H1 (cell line): ENCODE measurements around the gene ELP5. TPM values are rescaled to one million over a fixed set of nuclear protein-coding genes. Genes with fewer than 3 reads are reported as not detected.
A peak's percentile ranks its signal among the peaks of the same experiment; 100 is the strongest.

Experiments used
- CTCF ChIA-PET: fragments of 300-600 bp; sonication (Branson Sonifier 250); formaldehyde crosslinking; loops from one replicate; lab custom pipeline; 2021; ENCODE audit not compliant: partially characterized antibody; lab: Charles Lee
- POLR2A ChIA-PET: fragments of 300-600 bp; sonication (Branson Sonifier 250); formaldehyde crosslinking; loops from one replicate; lab custom pipeline; 2021; ENCODE audit warnings: inconsistent platforms; ENCODE audit not compliant: partially characterized antibody; lab: Charles Lee
- DNase-seq, 2 experiments: peaks; one replicate each; pipeline versions ENCODE4 v3.0.0 to v3.0.0-alpha.2; 2010 to 2022; ENCODE audit warnings: low spot score in 2 of 2, low read depth in 1 of 2, mixed read lengths in 1 of 2
- FAIRE-seq: peaks from 2 replicates; lab custom pipeline; 2011; peaks lifted over from hg19 to GRCh38; lab: Jason Lieb, UNC
- H2AFZ ChIP-seq: 2 replicates; pipeline ENCODE4 v1.8.1; 2012; ENCODE audit warnings: low read length, inconsistent platforms
- H2AK5ac ChIP-seq: 2 replicates; pipeline ENCODE4 v1.6.1; 2013; ENCODE audit warnings: low read depth, low read length
- H2BK120ac ChIP-seq: replicated peaks from 2 replicates; pipeline ENCODE3; 2013; ENCODE audit warnings: low read depth, low read length, inconsistent platforms
- H2BK12ac ChIP-seq: 2 replicates; pipeline ENCODE4 v1.6.1; 2013; ENCODE audit warnings: low read depth, low read length
- H2BK15ac ChIP-seq: 2 replicates; pipeline ENCODE4 v1.6.1; 2013; ENCODE audit warnings: low read length
- H2BK20ac ChIP-seq: 2 replicates; pipeline ENCODE4 v1.6.1; 2013; ENCODE audit warnings: low read length
- H2BK5ac ChIP-seq: 2 replicates; pipeline ENCODE4 v1.6.1; 2013; ENCODE audit warnings: low read depth, low read length
- H3K14ac ChIP-seq: 2 replicates; pipeline ENCODE4 v1.6.1; 2013; ENCODE audit warnings: inconsistent platforms; ENCODE audit not compliant: insufficient read length
- H3K18ac ChIP-seq: 2 replicates; pipeline ENCODE4 v1.6.1; 2013; ENCODE audit warnings: low read length; ENCODE audit errors: extremely low read depth
- H3K23ac ChIP-seq: 2 replicates; pipeline ENCODE4 v1.6.1; 2013; ENCODE audit warnings: inconsistent platforms; ENCODE audit not compliant: insufficient read length
- H3K23me2 ChIP-seq: 2 replicates; pipeline ENCODE4 v1.6.1; 2013; ENCODE audit warnings: low read depth, low read length
- H3K27ac ChIP-seq: 2 replicates; pipeline ENCODE4 v1.6.1; 2011; ENCODE audit warnings: low read depth, low read length, inconsistent platforms
- H3K27me3 ChIP-seq, 4 experiments: replicated peaks in 1 of 4; 1 replicate in 1 of 4; 2 replicates in 3 of 4; pipeline versions ENCODE4 v1.6.1 to v1.8.1; 2011 to 2013; ENCODE audit warnings: low read length in 3 of 4, mild to moderate bottlenecking in 3 of 4, inconsistent platforms in 2 of 4, mixed read lengths in 2 of 4, moderate library complexity in 1 of 4; ENCODE audit not compliant: control insufficient read depth in 3 of 4, insufficient read depth in 3 of 4; ENCODE audit errors: extremely low read depth in 1 of 4
- H3K36me3 ChIP-seq, 4 experiments: 2 replicates each; pipeline versions ENCODE4 v1.6.1 to v1.8.1; 2011 to 2013; ENCODE audit warnings: mild to moderate bottlenecking in 4 of 4, low read length in 3 of 4, moderate library complexity in 2 of 4, control low read depth in 1 of 4, inconsistent platforms in 1 of 4; ENCODE audit not compliant: insufficient read depth in 4 of 4, control insufficient read depth in 2 of 4
- H3K4ac ChIP-seq: replicated peaks from 2 replicates; pipeline ENCODE3; 2013; ENCODE audit warnings: low read length, low read depth, mixed read lengths, inconsistent platforms; ENCODE audit not compliant: insufficient read length
- H3K4me1 ChIP-seq, 4 experiments: replicated peaks in 1 of 4; 1 replicate in 1 of 4; 2 replicates in 3 of 4; pipeline versions ENCODE4 v1.6.1 to v1.8.1; 2011 to 2013; ENCODE audit warnings: low read length in 3 of 4, inconsistent platforms in 2 of 4, mixed read lengths in 1 of 4; ENCODE audit not compliant: insufficient read depth in 4 of 4, control insufficient read depth in 3 of 4
- H3K4me2 ChIP-seq, 2 experiments: 2 replicates each; pipeline versions ENCODE4 v1.6.1 to v1.8.1; 2011 to 2013; ENCODE audit warnings: low read depth in 2 of 2, low read length in 2 of 2, control low read depth in 1 of 2, inconsistent platforms in 1 of 2, mild to moderate bottlenecking in 1 of 2; ENCODE audit not compliant: insufficient read depth in 1 of 2
- H3K4me3 ChIP-seq, 4 experiments: fragments of 200-600, 300-600 bp in 1 of 4; sonication (generic), shearing (Covaris generic), sonication (Bioruptor Twin) in 1 of 4; 2 replicates each; pipeline versions ENCODE4 v1.5.1 to v1.8.1; 2011 to 2016; ENCODE audit warnings: low read length in 4 of 4, low read depth in 3 of 4, control low read depth in 2 of 4, inconsistent platforms in 2 of 4, mild to moderate bottlenecking in 2 of 4, mixed read lengths in 1 of 4, moderate library complexity in 1 of 4; ENCODE audit not compliant: insufficient read depth in 2 of 4; ENCODE audit errors: extremely low read depth in 1 of 4
- H3K56ac ChIP-seq: replicated peaks from 2 replicates; pipeline ENCODE3; 2013; ENCODE audit warnings: low read depth, mild to moderate bottlenecking, mixed read lengths, low read length, inconsistent platforms; ENCODE audit not compliant: insufficient read length
- H3K79me1 ChIP-seq: 2 replicates; pipeline ENCODE4 v1.6.1; 2013; ENCODE audit warnings: low read depth, low read length, control low read depth
- H3K79me2 ChIP-seq, 2 experiments: 2 replicates each; pipeline versions ENCODE4 v1.6.1 to v1.8.1; 2012 to 2013; ENCODE audit warnings: low read length in 2 of 2, mild to moderate bottlenecking in 2 of 2, inconsistent platforms in 1 of 2; ENCODE audit not compliant: insufficient read depth in 2 of 2, control insufficient read depth in 1 of 2
- H3K9ac ChIP-seq, 4 experiments: replicated peaks in 1 of 4; 1 replicate in 1 of 4; 2 replicates in 3 of 4; pipeline versions ENCODE4 v1.6.1 to v1.8.1; 2011 to 2013; ENCODE audit warnings: low read depth in 3 of 4, low read length in 3 of 4, control low read depth in 2 of 4, mild to moderate bottlenecking in 2 of 4, moderate library complexity in 2 of 4, inconsistent platforms in 1 of 4; ENCODE audit errors: extremely low read depth in 1 of 4
- H3K9me3 ChIP-seq, 2 experiments: 2 replicates each; pipeline versions ENCODE4 v1.6.1 to v1.8.1; 2012 to 2013; ENCODE audit warnings: mild to moderate bottlenecking in 2 of 2, moderate library complexity in 2 of 2, control low read depth in 1 of 2, inconsistent platforms in 1 of 2, low read depth in 1 of 2, low read length in 1 of 2, mixed read lengths in 1 of 2; ENCODE audit not compliant: insufficient read depth in 2 of 2
- H4K20me1 ChIP-seq, 2 experiments: replicated peaks in 1 of 2; 2 replicates each; pipeline versions ENCODE3 to v1.8.1; 2011 to 2013; ENCODE audit warnings: inconsistent platforms in 2 of 2, low read length in 2 of 2, mild to moderate bottlenecking in 1 of 2; ENCODE audit not compliant: insufficient read depth in 2 of 2, control insufficient read depth in 1 of 2
- H4K5ac ChIP-seq: 2 replicates; pipeline ENCODE4 v1.6.1; 2013; ENCODE audit warnings: low read length, low read depth, mixed read lengths, inconsistent platforms; ENCODE audit not compliant: insufficient read length
- H4K8ac ChIP-seq: 2 replicates; pipeline ENCODE4 v1.8.0; 2013; ENCODE audit warnings: mild to moderate bottlenecking, moderate library complexity, low read length, inconsistent platforms; ENCODE audit not compliant: insufficient read depth; ENCODE audit errors: extremely low read depth
- H4K91ac ChIP-seq: replicated peaks from 2 replicates; pipeline ENCODE3; 2013; ENCODE audit warnings: low read length, mixed read lengths, inconsistent platforms; ENCODE audit not compliant: insufficient read length
- CBX8 ChIP-seq: fragments of 300-800, 300-1000 bp; sonication (generic); IDR thresholded peaks from 2 replicates; pipeline ENCODE4 v1.7.1; 2016; ENCODE audit warnings: low read depth, low read length, borderline replicate concordance
- POLR2AphosphoS5 ChIP-seq: IDR thresholded peaks from 2 replicates; pipeline ENCODE4 v1.6.1; 2011; ENCODE audit warnings: low read depth, low read length
- WGBS, 2 experiments: shearing (Covaris generic) in 1 of 2; methylation state at CpG; one replicate each; pipeline versions ENCODE4 v1.1.6 to v1.1.7; 2013 to 2015; ENCODE audit warnings: low lambda C conversion rate in 2 of 2, mixed read lengths in 2 of 2, inconsistent platforms in 1 of 2, low coverage in 1 of 2, missing lambda C conversion rate in 1 of 2; ENCODE audit not compliant: insufficient replicate concordance in 2 of 2, insufficient coverage in 1 of 2, insufficient read length in 1 of 2; ENCODE audit errors: extremely low coverage in 1 of 2, missing lambda C conversion rate in 1 of 2; 5-methylcytosine and 5-hydroxymethylcytosine counted together
- polyA plus RNA-seq, 7 experiments: library from polyadenylated mRNA; depleted of rRNA in 3 of 7; stranded (reverse) in 5 of 7; unstranded in 2 of 7; fragments of >200 nt in 5 of 7; fragments of 200-250 nt in 2 of 7; gene quantifications; 1 replicate in 5 of 7; 2 replicates in 1 of 7; 4 replicates in 1 of 7; pipeline versions ENCODE4 v1.2.1 to v1.2.3, GENCODE V29; 2011 to 2013; ENCODE audit warnings: missing spikeins in 2 of 7, mixed read lengths in 2 of 7
- total RNA-seq: library from RNA; stranded (reverse); fragmentation: NEBNext Ultra II Directional; extraction: Animal tissue kit (Norgen Biotek cat#: 25700); gene quantifications from 2 replicates; pipeline ENCODE4 v1.2.1, GENCODE V29; 2021

ELP5 gene
- total and polyA plus RNA-seq, 2 of the 8 experiments (the other 6 are each of a cell fraction or from before 2014, with no cell fraction given) = 75.4 to 107 TPM

DNA sequence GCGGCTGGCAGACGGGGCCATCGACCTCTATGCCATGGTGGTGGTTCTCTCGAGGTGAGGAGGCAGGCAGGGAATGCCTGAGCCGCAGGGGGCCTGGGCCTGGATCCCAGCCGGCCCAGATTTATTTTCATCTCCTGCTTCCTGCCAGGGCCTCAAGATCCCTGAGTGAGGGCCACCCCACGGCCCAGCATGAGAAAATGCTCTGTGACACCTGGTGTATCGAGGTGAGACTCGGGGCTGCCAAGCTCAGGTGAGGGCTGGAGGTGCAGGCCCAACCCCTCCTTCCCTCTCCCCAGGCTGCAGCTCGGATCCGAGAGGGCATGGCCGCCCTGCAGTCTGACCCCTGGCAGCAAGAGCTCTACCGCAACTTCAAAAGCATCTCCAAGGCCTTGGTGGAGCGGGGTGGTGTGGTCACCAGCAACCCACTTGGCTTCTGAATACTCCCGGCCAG, 27.3 kb upstream of the ELP5 start:
- ChIA-PET POLR2A (interaction anchor here (0.7 to 10.7 kb wide), 10 partner anchors 11 to 351 kb away, joined by 3 to 386 read pairs (median 6); partner anchors contain the start of genes CLDN7, CTDNEP1, DVL2 and ELP5), CTCF (interaction anchor here (0.8 to 1.1 kb wide), 3 partner anchors 11 to 24 kb away, joined by 3 to 4 read pairs (median 3); no protein-coding TSS in a partner anchor)
- H3K36me3 ChIP-seq = peaks cover 26 to 73% (median 60%) of the 10 kb centered on the region in 4 experiments

More for the DNA sequence above, 27.3 kb upstream of the ELP5 start:
- Histone ChIP-seq H3K23me2 (peaks cover 5% of the 10 kb centered on the region; the same call in 1 of the 2 replicates), H2BK120ac (no peak overlapping the region), H3K4me1 (peaks cover 0 to 10% (median 3%) of the 10 kb centered on the region in 4 experiments; a peak in 3 of 7 replicates), H3K18ac (no peak overlapping the region), H2BK15ac (no peak overlapping the region), H3K14ac (no peak overlapping the region), H3K4ac (no peak overlapping the region), H2AK5ac (no peak overlapping the region), H3K79me2 (no peaks in the 10 kb centered on the region), H3K27me3 (no peaks in the 10 kb centered on the region), H2AFZ (no peak overlapping the region), H4K20me1 (peaks cover 16 to 42% of the 10 kb centered on the region in 2 experiments), H3K9ac (no peak overlapping the region), H3K56ac (no peak overlapping the region)
- no peak for DNase-seq
- TF ChIP-seq POLR2AphosphoS5 (peak; percentile 34; the same call in 1 of the 2 replicates), CBX8 (no peak)
- TF ChIP-seq, all 59 proteins: peak for 1
- no peak overlapping the region for H3K23ac ChIP-seq
- H2BK5ac ChIP-seq = no peak overlapping the region
- H3K4me2 ChIP-seq = no peak overlapping the region
- no peak overlapping the region for H3K4me3 ChIP-seq
- H2BK12ac ChIP-seq = no peak overlapping the region
- H3K9me3 ChIP-seq = no peaks in the 10 kb centered on the region
- FAIRE-seq = no peak
- no peak overlapping the region for H4K91ac ChIP-seq
- H4K8ac ChIP-seq = peak overlapping the region; percentile 15; the same call in 1 of the 2 replicates
- 85% methylated on average over 11 of the region's 15 CpGs; no CpG with 5 or more reads in 1 of the 2 experiments for WGBS, 2 experiments
- H3K27ac ChIP-seq = no peak overlapping the region
- no peak overlapping the region for H2BK20ac ChIP-seq
- no peak overlapping the region for H4K5ac ChIP-seq
- no peaks in the 10 kb centered on the region; the same call in 1 of the 2 replicates for H3K79me1 ChIP-seq
